Forelimb muscle (tissue), 1 donor: Measurements from ENCODE around the gene SGTA. TPM values are rescaled to one million over a fixed set of nuclear protein-coding genes. Genes with fewer than 3 reads are reported as not detected.
"Not testable (repeated sequence)": the region's sequence is repeated elsewhere in the genome, so short reads cannot be mapped to it uniquely, and the experiment has no call there.

Experiments used
- DNase-seq: peaks from one replicate; pipeline ENCODE4 v3.0.0-alpha.2; 2013; ENCODE audit warnings: low read depth
- polyA plus RNA-seq: library from polyadenylated mRNA; unstranded; fragments of 120-200 nt; gene quantifications from one replicate; pipeline ENCODE4 v1.2.1, GENCODE V29; 2013; ENCODE audit not compliant: insufficient read length

Gene SGTA
- polyA plus RNA-seq, 1 donor = 91.3 TPM

DNA sequence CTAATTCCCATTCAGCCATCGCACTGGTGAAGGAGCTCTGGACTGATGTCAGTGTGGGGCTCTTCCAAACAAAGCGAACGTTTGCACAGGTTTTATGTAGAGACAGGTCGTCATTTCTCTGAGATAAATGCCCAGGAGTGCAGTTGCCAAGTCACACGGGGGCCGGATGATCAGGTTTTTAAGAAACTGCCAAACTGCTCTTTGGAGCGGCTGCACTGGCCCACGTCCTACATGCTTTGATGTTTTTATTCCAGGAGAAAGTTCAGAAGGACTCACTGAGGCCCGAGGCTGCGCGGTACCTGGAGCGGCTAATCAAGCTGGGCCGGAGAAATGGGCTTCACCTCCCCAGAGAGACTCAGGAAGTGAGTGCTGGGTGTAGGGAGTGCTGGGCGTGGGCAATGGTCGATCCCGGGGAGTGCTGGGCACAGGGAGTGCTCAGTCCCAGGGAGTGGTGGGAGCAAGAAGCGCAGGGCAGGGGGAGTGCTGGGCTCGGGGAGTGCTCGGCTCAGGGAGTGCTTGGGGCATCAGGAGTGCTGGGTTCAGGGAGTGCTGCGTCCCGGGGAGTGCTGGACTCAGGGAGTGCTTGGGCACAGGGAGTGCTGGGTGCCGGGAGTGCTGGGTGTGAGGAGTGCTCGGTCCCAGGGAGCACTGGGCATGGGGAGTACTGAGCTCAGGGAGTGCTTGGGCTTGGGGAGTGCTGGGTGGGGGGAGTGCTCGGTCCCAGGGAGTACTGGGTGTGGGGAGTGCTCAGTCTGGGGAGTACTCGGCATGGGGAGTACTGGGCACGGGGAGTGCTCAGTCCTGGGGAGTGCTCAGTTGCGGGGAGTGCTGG lies 13.0 kb upstream of the SGTA start:
- DNase-seq = no peak

DNA sequence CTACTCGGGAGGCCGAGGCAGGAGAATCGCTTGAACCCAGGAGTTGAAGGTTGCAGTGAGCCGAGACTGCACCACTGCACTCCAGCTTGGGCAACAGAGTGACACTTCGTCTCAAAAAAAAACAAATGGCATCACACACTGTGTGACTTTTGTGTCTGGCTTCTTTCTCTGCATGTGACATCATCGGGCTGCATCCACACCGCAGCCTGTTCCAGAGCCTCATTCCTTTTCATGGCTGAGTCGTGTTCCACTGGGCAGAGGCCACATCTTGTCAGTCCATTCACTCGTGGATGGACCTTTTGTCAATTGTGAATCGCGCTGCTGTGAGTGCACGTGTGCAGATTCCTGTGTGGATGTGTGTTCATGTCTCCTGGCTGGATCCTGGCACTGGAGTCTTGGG lies 10.5 kb upstream of the SGTA start:
- DNase-seq = no peak

DNA sequence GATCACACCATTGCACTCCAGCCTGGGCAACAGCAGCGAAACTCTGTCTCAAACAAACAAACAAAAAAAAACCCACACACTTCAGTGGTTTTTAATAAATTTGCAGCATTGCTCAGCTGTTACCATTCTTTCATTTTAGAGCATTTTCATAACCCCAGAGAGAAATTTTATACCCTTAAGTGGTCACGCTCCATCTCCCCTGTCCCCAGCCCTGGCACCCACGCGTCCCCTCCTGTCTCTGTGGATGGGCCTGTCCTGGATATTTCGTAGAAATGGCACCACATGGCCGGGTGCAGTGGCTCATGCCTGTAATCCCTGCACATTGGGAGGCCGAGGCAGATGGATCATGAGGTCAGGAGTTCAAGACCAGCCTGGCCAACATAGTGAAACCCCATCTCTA lies 10.1 kb upstream of the SGTA start:
- no peak for DNase-seq

DNA sequence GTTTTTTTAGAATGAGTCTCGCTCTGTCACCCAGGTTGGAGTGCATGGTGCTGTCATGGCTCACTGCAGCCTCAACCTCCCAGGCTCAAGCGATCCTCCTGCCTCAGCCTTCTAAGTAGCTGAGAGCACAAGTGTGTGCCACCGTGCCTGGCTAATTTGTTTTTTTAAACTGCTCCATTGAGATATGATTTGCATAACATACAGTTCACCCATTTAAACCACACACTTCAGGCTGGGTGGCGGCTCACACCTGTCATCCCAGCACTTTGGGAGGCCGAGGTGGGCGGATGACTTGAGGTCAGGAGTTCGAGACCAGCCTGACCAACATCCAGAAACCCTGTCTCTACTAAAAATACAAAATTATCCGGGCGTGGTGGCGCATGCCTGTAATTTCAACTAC lies 9.6 kb upstream of the SGTA start:
- DNase-seq = not testable (repeated sequence)

- DNase-seq = no peak
Observed at GRCh38 chr19:2791876-2792275, 8.8 kb upstream of the SGTA start.

- no peak for DNase-seq
Observed at GRCh38 chr19:2791440-2791839, 8.4 kb upstream of the SGTA start.

- DNase-seq = no peak
Observed at GRCh38 chr19:2790557-2791271, 7.6 kb upstream of the SGTA start.

DNA sequence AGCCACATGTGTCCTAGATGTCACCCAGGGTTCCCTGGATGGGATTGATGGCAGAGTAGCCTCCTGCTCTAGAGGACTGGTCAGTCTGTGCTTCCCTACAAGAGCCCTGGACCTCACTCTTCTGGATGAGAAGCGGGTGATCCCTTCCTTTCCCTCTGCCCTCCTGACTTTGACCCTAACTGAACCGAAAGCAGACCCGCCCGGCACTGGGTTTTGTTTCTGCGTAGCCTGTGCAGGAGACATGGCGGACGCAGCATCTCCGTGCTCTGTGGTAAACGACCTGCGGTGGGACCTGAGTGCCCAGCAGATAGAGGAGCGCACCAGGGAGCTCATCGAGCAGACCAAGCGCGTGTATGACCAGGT lies 7.1 kb upstream of the SGTA start:
- no peak for DNase-seq

GRCh38 chr19:2788237-2788636 lies 5.2 kb upstream of the SGTA start:
- DNase-seq = no peak

DNA sequence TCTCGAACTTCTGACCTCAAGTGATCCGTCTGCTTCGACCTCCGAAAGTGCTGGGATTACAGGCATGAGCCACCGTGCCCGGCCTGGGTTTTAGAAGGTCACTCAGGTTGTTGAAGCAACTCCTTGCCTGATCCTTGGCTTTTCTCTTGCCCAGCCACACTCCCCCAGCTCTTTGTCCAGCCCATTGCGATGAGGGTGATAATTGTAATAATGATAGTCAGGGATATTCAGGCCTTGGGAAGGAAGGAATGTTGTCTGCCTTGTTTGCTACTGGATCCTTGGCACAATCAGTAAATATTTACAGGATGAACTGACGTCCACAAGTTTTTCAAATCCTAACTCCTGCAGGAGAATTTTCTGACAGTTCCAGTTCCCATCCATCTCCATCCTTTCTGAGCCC lies 4.0 kb upstream of the SGTA start:
- no peak for DNase-seq

DNA sequence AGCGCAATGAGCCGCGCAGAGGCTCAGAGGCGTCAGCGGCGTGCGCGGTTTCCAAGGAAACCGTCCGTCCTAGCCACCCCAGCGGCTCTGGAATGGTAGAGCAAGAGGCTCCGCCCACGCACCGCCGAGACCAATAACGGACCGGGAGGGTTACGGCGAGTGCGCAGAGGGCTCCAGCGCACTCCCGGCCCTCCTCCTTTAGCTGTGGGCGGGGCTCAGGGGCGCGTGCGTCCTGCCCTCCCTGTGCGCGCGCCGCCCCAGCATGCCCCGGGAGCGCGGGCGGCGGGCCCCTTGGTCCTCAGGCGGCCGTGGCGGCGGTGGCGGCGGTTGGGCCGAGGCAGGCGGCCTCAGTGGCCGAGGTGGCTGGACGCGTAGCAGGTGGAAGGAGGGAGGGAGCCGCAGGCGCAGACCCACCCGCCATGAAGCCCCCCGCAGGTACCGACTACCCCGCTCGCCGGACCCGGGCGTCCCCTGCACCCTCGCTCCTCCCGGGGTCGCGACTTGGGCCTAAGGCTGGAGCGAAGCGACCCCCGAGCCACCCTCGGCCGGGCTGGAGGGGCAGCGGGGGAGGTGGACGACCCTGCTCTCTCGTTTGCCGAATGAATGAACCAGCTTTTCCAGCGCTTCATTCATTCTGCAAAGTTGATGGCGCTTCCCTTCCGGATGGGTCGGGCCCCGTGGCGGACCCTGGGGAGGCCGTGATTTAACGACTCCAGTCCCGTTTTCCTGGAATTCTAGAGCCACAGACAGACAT lies 2.3 kb upstream of the SGTA start, which contains the start of gene THOP1:
Gene THOP1 (plus strand): TSS at position 260 of the 754 bp plus-strand sequence. CDS start 160 bp downstream, at position 420.
- peak; percentile 98 for DNase-seq

DNA sequence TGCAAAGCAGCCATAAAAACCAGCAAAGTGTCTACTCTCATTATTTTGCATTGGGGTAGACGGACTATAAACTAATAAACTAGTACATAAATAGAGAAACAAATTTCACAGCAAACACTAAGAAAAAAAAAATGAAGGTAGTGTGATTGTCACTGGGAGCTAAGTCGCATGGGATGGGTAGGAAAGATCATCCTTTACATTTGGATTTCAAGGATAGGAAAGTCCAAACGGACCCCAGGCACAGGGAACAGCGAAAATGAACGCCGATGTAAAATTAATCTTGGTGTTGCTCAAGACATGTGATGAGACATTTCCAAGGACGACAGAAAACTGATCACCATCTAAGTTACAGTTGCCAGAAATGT lies 690 bp upstream of the SGTA start:
- DNase-seq = no peak

- DNase-seq = no peak
Observed at GRCh38 chr19:2782329-2782935, 641 bp downstream of the SGTA start.

- DNase-seq = no peak
Observed at GRCh38 chr19:2780284-2780683, 2.8 kb downstream of the SGTA start.

GRCh38 chr19:2779121-2779740 lies 3.8 kb downstream of the SGTA start:
- DNase-seq = no peak

GRCh38 chr19:2777952-2778683 lies 5.0 kb downstream of the SGTA start:
- no peak for DNase-seq

DNA sequence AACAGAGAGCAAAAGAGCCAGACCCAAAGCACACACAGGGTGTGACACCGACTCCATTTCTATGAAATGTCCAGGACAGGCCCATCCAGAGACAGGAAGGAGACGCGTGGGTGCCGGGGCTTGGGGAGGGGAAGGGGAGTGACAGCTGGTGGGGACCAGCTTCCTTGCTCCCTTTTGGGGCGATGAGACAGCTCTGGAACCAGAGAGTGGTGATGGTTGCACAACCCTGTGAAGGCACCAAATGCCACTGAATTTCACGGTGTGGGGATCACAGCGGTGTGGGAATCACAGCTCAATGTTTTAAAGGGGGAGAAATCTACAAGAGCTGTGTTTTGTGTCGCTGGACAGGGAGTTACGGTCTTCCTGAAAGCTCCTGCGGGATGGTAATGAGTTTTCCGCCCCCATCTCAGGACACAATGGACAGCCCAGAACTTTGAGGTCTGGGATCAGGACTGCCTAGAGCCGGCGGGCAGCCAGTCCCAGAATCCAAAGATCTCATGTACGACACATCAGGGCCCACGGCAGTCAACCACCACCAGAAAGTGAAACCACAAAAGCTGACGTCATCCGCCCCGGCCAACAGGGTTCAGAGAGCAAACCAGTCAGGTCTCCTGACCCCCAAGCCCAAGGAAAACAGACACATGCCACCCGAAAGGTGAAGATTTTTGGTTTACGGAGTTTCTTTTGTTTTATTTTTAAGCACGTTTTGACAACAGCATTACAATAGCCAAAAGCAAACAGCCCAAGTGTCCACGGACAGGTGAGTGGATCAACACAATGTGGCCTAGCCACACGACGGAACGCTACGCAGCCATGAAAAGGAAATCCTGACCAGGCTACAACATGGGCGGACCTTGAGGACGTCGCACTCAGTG lies 7.3 kb downstream of the SGTA start:
- DNase-seq = no peak

GRCh38 chr19:2774953-2775555 lies 8.0 kb downstream of the SGTA start:
- no peak for DNase-seq

DNA sequence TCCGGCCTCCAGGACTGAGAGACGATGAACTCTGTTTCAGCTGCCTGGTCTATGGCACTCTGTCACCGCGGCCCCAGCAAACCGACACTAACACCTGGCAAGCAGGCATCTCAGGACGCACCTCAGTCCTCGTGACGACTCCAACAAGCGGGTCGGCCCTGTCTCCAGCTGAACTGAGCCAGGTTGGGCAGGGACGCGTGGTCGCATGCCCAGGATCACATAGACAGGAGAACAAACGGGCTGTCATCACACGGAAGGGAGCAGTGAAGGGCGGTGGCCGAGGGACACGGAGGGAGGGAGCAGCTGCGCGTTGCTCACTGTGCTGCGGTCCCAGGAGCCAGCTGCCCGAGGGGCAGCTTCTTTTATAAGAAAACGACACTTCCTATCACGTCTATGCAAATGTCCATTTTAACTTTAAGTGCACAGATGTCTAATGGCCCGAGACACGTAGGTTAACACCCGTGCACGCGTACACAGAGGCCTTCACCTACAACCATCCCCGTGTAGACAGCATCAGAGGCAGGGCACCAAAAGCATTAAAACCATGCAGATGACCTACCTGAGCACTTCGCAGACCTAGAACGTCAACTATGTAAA lies 8.9 kb downstream of the SGTA start:
- DNase-seq = no peak
